H7 (cell line): ENCODE measurements around the gene FOXL3. TPM values are rescaled to one million over a fixed set of nuclear protein-coding genes. Genes with fewer than 3 reads are reported as not detected.
"Not testable (repeated sequence)": the region's sequence is repeated elsewhere in the genome, so short reads cannot be mapped to it uniquely, and the experiment has no call there.

ENCODE experiments used
- DNase-seq: peaks from one replicate; pipeline ENCODE4 v3.0.0; 2012
- H3K27me3 ChIP-seq: 2 replicates; pipeline ENCODE4 v1.6.0; 2011; ENCODE audit warnings: mild to moderate bottlenecking, low read length; ENCODE audit not compliant: control insufficient read depth, insufficient read depth
- H3K36me3 ChIP-seq: replicated peaks from 2 replicates; pipeline ENCODE4 v1.5.1; 2011; ENCODE audit warnings: low read length; ENCODE audit not compliant: control insufficient read depth, insufficient read depth
- H3K4me3 ChIP-seq: 2 replicates; pipeline ENCODE4 v1.5.1; 2011; ENCODE audit warnings: low read depth, mild to moderate bottlenecking, control low read depth, low read length, moderate library complexity; ENCODE audit not compliant: insufficient read depth
- total RNA-seq: library from RNA; depleted of rRNA; stranded (reverse); fragments of >200 nt; shearing (Covaris generic); gene quantifications from 2 replicates; pipeline ENCODE4 v1.2.3, GENCODE V29; 2014

FOXL3 gene
- total RNA-seq, 1 experiment from 2014 or later: not detected

DNA sequence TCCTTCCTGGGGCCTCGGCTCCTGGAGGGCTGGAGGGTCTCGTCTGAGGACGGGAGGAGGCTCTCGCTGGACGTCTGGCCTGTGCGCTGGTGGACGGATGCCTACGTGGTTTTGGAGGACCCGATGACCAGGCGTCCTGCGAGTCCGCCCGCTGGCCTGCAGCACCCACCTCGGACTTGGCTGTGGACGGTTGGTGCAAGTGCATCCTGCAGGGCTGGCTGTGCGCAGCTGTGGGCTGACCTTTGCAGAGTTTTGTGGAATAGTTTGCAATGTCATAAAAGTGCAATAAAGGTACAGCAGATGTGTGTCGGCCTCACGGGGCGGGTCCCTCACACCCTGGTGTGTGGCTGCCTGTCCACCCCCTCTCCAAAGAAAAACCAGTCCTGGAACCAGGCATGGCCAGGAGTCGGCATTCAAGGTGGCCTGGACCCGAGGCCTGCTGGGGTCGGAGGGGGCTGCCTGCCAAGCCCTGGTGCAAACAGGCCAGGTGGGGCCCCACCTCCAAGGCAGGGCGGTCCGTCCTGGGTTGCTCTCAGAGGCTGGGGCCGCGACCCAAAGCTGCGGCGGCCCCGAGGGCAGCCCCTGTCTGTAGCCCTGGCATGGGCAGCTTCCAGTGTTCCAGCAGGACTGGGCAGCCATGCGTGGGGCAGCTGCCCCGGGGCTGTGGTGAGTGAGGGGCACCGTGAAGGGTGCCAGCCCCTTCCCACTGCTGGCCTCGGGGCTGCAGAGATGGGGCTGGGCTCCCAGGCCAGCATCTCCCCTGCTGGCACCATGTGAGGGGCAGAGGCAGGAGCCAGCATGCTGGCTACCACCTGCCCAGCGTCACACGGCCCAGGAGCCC, 29.3 kb upstream of the FOXL3 start:
- peaks cover 12% of the 10 kb centered on the region for H3K36me3 ChIP-seq

DNA sequence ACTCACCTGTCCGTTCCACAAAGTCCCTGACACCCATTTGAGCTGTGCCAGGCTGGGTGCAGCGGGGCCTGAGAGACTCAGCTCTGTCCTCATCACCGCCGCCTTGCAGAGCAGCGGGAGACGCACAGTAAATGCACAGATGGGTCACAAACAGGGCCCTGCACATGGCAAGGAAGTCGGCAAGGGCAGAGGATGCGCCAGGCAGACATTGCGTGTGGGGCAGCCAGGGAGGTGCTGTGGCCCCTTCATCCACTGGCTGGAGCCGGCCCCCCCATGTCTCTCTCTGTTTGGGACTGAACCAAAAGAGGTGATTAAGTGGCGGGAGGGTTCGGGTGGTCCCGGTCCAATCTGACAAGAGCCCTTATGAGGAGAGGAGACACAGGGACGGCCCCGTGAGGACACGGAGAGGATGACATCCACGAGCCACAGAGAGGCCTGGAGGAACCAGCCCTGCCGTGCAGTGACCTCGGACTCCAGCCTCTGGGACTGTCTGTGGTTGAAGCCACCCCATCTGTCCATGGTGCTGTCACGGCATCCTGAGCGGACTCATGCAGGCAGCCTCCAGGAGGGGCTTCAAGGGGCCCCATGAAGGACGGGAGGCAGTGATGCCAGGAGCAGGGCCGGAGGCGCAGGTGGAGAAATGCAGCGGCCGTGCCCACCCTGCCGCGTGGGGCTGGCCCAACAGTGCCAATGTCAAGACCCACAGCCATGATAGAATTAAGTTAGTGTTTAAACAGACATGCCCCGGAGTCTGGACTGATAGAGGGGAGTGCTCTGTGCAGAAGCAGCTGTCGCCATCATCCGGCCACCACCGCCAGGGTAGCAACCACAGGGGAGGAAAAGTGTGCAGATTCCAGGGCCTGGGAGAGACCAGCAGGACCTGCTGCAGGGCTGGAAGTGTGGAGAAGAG, 28.4 kb upstream of the FOXL3 start:
- Histone ChIP-seq H3K4me3 (no peak overlapping the region), H3K36me3 (peaks cover 11% of the 10 kb centered on the region), H3K27me3 (no peaks in the 10 kb centered on the region)
- DNase-seq: peak; percentile 49

More for the DNA sequence above, 29.3 kb upstream of the FOXL3 start:
- no peak for DNase-seq
- Histone ChIP-seq H3K4me3 (no peak overlapping the region), H3K27me3 (no peaks in the 10 kb centered on the region)

DNA sequence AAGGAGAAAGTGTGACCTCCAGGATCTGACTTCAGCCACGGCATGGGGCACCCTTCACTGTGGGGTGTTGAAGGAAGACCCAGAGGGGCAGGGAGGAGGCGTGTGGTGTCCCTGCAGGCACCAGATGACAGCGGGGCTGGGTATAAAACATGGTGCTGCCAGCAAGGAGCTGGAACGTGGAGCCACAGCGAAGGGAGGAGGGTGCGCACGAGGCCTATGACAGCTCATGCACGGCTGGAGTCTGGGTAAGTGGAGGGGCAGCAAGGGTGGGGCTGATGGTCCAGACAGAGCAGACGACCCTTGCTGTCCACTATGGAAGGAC, 27.8 kb upstream of the FOXL3 start:
- Histone ChIP-seq H3K4me3 (no peak overlapping the region), H3K27me3 (no peaks in the 10 kb centered on the region), H3K36me3 (peaks cover 8% of the 10 kb centered on the region)
- peak; percentile 39 for DNase-seq

DNA sequence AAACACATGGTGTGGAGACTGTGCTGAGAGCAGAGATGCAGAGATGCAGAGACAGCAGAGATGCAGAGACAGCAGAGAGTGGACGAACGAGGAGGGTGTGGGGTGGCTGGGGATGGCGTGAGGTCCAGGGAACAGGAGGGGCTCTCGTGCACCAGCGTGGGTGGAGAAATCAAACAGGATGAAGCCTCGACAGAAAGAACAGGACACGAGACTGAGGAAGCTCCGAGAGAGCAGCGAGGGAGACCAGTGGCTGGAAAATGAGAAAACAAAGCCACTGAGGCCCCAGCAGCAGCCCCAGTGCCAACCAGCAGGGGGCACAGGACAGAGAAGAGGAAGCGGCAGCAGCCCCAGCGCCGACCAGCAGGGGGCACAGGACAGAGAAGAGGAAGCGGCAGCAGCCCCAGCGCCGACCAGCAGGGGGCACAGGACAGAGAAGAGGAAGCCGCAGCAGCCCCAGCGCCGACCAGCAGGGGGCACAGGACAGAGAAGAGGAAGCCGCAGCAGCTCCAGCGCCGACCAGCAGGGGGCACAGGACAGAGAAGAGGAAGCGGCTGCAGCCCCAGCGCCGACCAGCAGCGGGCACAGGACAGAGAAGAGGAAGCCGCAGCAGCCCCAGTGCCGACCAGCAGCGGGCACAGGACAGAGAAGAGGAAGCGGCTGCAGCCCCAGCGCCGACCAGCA, 27.2 kb upstream of the FOXL3 start:
- H3K4me3 ChIP-seq, H3K36me3 ChIP-seq, H3K27me3 ChIP-seq: not testable (repeated sequence)
- peak; percentile 58 for DNase-seq

DNA sequence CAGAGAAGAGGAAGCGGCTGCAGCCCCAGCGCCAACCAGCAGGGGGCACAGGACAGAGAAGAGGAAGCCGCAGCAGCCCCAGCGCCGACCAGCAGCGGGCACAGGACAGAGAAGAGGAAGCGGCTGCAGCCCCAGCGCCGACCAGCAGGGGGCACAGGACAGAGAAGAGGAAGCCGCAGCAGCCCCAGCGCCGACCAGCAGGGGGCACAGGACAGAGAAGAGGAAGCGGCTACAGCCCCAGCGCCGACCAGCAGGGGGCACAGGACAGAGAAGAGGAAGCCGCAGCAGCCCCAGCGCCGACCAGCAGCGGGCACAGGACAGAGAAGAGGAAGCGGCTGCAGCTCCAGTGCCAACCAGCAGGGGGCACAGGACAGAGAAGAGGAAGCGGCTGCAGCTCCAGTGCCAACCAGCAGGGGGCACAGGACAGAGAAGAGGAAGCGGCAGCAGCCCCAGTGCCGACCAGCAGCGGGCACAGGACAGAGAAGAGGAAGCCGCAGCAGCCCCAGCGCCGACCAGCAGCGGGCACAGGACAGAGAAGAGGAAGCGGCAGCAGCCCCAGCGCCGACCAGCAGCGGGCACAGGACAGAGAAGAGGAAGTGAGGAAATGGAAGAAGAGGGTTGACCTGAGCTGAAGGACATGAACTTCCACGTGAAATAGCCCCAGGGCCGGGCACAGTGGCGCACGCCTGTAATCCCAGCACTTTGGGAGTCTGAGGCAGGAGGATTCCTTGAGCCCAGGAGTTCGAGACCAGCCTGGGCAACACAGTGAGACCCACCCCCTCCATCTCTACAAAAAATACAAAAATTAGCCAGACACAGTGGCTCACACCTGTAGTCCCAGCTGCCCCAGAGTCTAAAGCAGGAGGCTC, 26.3 kb upstream of the FOXL3 start:
- not testable (repeated sequence) for H3K36me3 ChIP-seq, H3K4me3 ChIP-seq, H3K27me3 ChIP-seq, DNase-seq

DNA sequence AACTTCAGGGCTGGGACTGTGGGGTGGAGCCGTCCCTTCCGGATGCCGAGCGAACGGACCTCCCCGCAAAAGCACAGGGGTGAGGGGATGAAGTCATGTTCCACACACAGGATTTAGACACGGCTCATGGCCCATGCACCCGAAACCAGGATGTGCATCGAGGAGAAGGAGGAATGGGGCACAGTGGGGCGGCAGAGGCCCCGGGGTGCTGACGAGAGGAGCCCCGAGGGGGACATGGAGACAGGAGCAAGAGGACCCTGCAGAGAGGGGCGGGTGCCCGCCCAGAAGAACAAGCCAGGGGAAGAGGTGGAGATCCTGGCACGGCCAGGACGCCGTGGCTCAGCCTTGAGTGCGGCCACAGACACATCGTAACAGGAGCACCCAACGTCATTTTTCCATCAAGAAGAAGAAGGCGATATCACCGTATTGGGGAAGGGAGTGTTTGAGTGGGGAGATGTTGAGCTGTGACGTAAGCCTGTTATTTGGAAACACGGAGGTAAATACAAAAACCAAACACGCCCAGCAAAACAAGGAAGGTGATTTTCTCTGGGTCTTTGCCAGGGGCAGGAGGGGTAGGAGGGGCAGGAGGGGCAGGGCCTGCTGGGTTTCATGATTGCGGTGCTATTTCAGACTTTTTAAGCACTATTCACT, 25.3 kb upstream of the FOXL3 start:
- DNase-seq: no peak
- H3K27me3 ChIP-seq: no peaks in the 10 kb centered on the region
- no peak overlapping the region for H3K4me3 ChIP-seq
- H3K36me3 ChIP-seq: peaks cover 7% of the 10 kb centered on the region

DNA sequence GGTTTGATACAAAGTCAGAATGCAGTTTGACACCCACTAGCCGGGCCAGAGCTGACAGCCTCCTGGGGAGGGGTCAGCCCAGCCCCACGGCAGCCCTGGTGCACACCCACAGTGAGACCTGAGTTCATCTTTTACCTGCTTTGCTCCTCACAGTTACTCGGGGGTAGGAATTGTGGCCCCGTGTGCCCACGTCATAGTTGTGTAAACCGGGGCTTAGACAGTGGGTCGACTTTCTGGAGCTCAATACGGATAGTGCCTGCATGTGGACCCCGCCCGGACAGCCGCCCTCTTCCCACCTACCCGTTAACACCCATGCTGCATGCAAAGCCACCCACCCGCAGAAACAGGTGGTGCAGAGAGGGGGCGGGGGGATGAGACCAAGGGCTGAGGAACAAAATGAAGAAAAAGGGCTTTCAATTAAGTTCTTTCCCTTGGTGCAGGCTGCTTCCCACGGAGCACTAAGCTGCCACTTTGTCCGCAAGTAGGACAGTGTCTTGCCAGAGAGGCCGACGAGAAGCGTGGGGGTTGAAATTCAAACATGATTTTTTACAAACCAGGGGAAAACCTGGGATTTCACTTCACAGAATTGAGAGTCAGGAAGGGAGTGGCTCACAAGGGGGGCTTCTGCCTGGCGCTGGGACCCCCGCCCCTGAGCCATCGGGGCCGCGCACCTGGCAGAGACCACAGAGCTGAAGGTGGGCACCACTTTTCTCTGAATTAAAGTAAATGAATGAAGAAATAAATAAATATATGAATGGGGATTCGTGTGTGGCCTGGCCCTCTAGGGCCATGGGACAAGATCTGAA, 24.6 kb upstream of the FOXL3 start:
- no peak for DNase-seq
- Histone ChIP-seq H3K36me3 (peaks cover 2% of the 10 kb centered on the region), H3K27me3 (no peaks in the 10 kb centered on the region), H3K4me3 (no peak overlapping the region)

DNA sequence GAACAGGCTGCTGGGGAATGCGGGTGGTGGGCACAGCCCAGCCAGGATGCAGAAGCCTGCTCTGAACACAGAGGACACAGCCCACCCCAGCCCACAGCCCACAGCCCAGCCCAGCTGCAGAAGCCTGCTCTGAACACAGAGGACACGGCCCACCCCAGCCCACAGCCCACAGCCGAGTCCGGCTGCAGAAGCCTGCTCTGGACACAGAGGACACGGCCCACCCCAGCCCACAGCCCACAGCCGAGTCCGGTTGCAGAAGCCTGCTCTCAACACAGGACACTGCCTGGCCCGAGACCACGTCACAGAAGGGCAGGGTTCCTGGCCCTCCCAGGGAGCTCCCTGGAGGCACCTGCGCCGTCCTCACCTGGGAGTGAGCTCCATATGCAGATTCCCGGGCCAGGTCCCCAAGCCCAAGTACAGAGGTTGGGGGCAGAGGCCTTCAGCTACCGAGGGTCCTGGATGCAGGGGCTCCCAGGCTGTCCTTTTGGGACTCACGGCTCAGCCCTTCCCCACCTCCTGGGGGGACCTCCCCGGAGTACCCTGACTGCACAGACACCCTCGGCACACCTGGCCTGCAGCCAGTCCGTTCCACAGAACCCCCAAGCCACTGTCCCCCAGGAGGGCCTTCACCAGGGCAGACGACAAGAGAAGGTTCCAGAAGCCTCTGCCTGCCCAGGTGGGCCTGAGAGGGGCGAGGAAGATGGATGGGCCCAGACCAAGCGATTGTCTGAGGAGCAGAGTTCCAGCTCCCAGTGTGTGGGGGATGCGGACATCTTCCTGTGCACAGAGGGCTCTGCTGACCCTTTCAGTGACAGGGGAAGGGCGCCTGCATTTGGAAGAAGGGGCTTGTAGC, 23.7 kb upstream of the FOXL3 start:
- Histone ChIP-seq H3K36me3 (no peaks in the 10 kb centered on the region), H3K4me3 (no peak overlapping the region), H3K27me3 (no peaks in the 10 kb centered on the region)
- DNase-seq: no peak

DNA sequence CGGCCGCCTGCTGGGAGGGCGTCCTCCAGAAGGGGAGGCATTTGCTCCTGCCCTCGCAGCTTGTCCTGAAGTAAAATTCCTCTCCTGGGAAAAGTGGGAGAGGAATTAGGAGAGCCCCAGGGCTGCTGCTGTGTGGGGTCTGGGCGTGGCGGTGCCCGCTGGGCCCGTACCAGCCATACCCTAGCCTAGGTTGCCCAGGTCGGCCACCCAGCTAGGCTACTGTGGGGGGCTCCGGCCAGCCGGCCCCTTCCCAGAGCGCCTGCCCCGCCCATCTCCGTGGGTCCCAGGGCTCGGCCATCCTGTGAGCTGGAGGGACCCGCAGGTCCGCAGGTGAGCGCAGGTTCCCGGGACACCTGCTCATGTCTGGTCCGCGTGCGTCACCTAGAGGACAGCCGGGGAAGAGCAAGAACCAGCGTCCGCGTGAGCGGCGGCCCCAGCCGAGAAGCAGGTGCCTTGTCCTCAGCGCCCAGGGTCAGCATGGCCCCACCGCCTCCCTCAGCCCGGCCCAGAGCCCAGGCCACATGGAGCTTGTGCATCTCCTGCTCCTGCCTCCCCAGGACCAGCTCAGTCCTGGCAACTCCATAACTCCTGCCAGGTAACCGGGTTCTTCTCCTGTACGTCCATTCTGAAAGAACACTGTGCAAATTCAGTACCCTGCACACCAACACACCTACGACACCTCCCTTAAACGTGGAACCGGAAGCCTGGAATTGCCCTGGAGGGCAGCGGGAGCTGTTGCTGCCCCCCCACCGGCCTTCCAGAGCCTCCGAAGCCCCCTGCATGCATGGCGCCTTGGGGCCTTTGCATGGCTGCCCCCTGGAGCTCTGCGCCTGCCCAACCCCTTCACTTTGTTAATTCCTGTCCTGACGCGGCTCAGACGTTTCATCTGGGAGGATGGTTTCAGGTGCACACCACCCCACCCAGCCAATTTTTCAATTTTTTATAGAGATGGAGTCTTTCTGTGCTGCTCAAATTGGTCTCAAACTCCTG, 22.8 kb upstream of the FOXL3 start:
- peak; percentile 96 for DNase-seq
- no peak overlapping the region for H3K4me3 ChIP-seq
- no peaks in the 10 kb centered on the region for H3K36me3 ChIP-seq
- no peaks in the 10 kb centered on the region for H3K27me3 ChIP-seq

DNA sequence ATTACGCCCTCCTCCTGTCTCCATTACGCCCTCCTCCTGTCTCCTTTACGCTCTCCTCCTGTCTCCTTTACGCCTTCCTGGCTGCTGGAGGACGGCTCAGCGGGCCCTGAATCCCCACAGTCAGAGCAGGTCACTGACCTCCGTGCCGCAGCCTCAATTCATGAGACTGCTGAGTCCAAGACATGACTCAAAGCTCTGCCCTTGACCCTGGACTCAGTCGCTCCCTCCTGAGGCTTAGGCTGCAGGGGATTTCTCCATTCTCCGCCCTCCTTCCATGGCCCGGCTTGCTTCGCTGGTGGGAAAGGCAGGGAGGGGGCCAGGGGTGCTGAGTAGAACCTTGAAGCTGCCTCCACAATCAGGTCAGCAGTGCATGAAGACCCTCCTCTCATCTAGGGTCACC, 21.0 kb upstream of the FOXL3 start:
- no peaks in the 10 kb centered on the region for H3K36me3 ChIP-seq
- H3K27me3 ChIP-seq: no peaks in the 10 kb centered on the region
- no peak overlapping the region for H3K4me3 ChIP-seq
- peak; percentile 21 for DNase-seq

DNA sequence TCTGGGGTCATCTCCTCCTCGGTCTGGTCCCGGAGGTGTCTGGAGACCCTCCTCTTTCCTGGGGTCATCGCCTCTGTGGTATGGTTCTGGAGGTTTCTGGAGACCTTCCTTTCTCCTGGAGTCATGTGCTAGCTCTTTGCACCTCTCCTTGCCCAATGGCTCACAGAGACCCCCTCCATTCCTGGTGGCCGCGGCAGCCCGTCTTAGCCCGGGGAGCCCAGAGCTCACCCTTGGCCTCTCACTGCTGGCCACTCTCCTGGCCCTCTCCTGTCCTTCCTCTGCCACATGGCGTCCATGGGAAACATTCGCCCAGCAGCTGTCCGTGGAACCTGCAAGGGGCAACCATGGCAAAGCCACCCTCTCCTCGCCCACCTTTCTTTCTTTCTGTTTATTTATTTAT, 20.2 kb upstream of the FOXL3 start:
- H3K27me3 ChIP-seq: no peaks in the 10 kb centered on the region
- no peaks in the 10 kb centered on the region for H3K36me3 ChIP-seq
- no peak overlapping the region for H3K4me3 ChIP-seq
- DNase-seq: peak; percentile 14
